WTC11 (cell line): ENCODE results near the gene CEP152. TPM values are rescaled to one million over a fixed set of nuclear protein-coding genes. Genes with fewer than 3 reads are reported as not detected.

Source experiments
- ATAC-seq: fragments of 200-7000 bp; cut with Tn5 transposase; 2 replicates; pipeline ENCODE4 v1.10.0; 2021; ENCODE audit warnings: mild to moderate bottlenecking, moderate library complexity
- CTCF ChIA-PET: fragments of 300-600 bp; sonication (Branson Sonifier 250); formaldehyde crosslinking; loops from one replicate; lab custom pipeline; 2021; ENCODE audit warnings: antibody characterized with exemption; lab: Charles Lee
- POLR2A ChIA-PET: fragments of 350-600 bp; sonication (Branson Sonifier 250); formaldehyde crosslinking; loops from one replicate; lab custom pipeline; 2021; ENCODE audit warnings: antibody characterized with exemption; lab: Charles Lee
- DNase-seq: peaks from one replicate; pipeline ENCODE4 v3.0.0; 2021; ENCODE audit warnings: low spot score
- H3K27ac Mint-ChIP-seq: 2 replicates; pipeline ENCODE4 v1.8.0; 2021; ENCODE audit warnings: mixed read lengths
- H3K27me3 Mint-ChIP-seq: 2 replicates; pipeline ENCODE4 v1.8.0; 2021; ENCODE audit warnings: low read depth, mild to moderate bottlenecking, moderate library complexity, mixed read lengths
- H3K36me3 Mint-ChIP-seq: 2 replicates; pipeline ENCODE4 v1.8.0; 2021; ENCODE audit warnings: mixed read lengths
- H3K4me1 Mint-ChIP-seq: 2 replicates; pipeline ENCODE4 v1.8.0; 2022; ENCODE audit warnings: mixed read lengths
- H3K4me3 Mint-ChIP-seq: 2 replicates; pipeline ENCODE4 v1.8.0; 2021; ENCODE audit warnings: mild to moderate bottlenecking, moderate library complexity, mixed read lengths
- H3K9me3 Mint-ChIP-seq: 2 replicates; pipeline ENCODE4 v1.8.0; 2021; ENCODE audit warnings: mixed read lengths
- CBFB ChIP-seq: sonication (generic); formaldehyde crosslinking; IDR thresholded peaks from 2 replicates; pipeline ENCODE4 v1.8.1; 2022; ENCODE audit warnings: mild to moderate bottlenecking, low read depth, missing genetic modification reagents
- CREB1 ChIP-seq: sonication (generic); formaldehyde crosslinking; IDR thresholded peaks from 2 replicates; pipeline ENCODE4 v1.8.0; 2023; ENCODE audit warnings: mild to moderate bottlenecking, missing genetic modification reagents
- CREM ChIP-seq: sonication (generic); formaldehyde crosslinking; IDR thresholded peaks from 2 replicates; pipeline ENCODE4 v1.8.1; 2022; ENCODE audit warnings: mild to moderate bottlenecking, missing genetic modification reagents, moderate library complexity
- MXD4 ChIP-seq: fragments of 250-450 bp; sonication (Bioruptor Pico); IDR thresholded peaks from 2 replicates; pipeline ENCODE4 v1.8.0; 2021; ENCODE audit warnings: mild to moderate bottlenecking, moderate library complexity, borderline replicate concordance
- OVOL2 ChIP-seq: fragments of 250-450 bp; sonication (Bioruptor Pico); IDR thresholded peaks from 2 replicates; pipeline ENCODE4 v1.9.0; 2021; ENCODE audit warnings: mild to moderate bottlenecking, borderline replicate concordance
- RELA ChIP-seq: sonication (generic); formaldehyde crosslinking; IDR thresholded peaks from 2 replicates; pipeline ENCODE4 v1.8.1; 2022; ENCODE audit warnings: missing genetic modification reagents, mild to moderate bottlenecking, borderline replicate concordance
- TEAD1 ChIP-seq: sonication (generic); formaldehyde crosslinking; IDR thresholded peaks from 2 replicates; pipeline ENCODE4 v1.8.0; 2022; ENCODE audit warnings: mild to moderate bottlenecking, missing genetic modification reagents
- ZNF121 ChIP-seq: sonication (generic); formaldehyde crosslinking; IDR thresholded peaks from 2 replicates; pipeline ENCODE4 v1.8.0; 2023; ENCODE audit warnings: missing genetic modification reagents
- ZNF232 ChIP-seq: sonication (generic); formaldehyde crosslinking; IDR thresholded peaks from 2 replicates; pipeline ENCODE4 v1.8.0; 2022; ENCODE audit warnings: mild to moderate bottlenecking, missing genetic modification reagents
- ZNF263 ChIP-seq: sonication (generic); formaldehyde crosslinking; IDR thresholded peaks from 2 replicates; pipeline ENCODE4 v1.8.1; 2022; ENCODE audit warnings: low read depth, mild to moderate bottlenecking, moderate library complexity, missing genetic modification reagents
- ZNF396 ChIP-seq: fragments of 250-450 bp; sonication (Bioruptor Pico); IDR thresholded peaks from 2 replicates; pipeline ENCODE4 v1.8.0; 2021; ENCODE audit warnings: mild to moderate bottlenecking, moderate library complexity, borderline replicate concordance
- ZNF416 ChIP-seq: fragments of 250-450 bp; sonication (Bioruptor Pico); IDR thresholded peaks from 2 replicates; pipeline ENCODE4 v1.9.0; 2021; ENCODE audit warnings: mild to moderate bottlenecking, inconsistent platforms
- ZNF671 ChIP-seq: fragments of 250-450 bp; sonication (Bioruptor Pico); IDR thresholded peaks from 2 replicates; pipeline ENCODE4 v1.8.0; 2021; ENCODE audit warnings: mild to moderate bottlenecking
- total RNA-seq: library from RNA; stranded (reverse); gene quantifications from 3 replicates; pipeline ENCODE4 v1.2.3, GENCODE V29; 2021
- TF ChIP-seq, protein P1 (sequence below): sonication (generic); formaldehyde crosslinking; IDR thresholded peaks from 2 replicates; pipeline ENCODE4 v1.8.1; 2023; ENCODE audit warnings: mild to moderate bottlenecking, missing genetic modification reagents
- TF ChIP-seq, protein P2 (sequence below): sonication (generic); formaldehyde crosslinking; IDR thresholded peaks from 2 replicates; pipeline ENCODE4 v1.8.1; 2023; ENCODE audit warnings: mild to moderate bottlenecking, missing genetic modification reagents
- TF ChIP-seq, protein P3 (sequence below): sonication (generic); formaldehyde crosslinking; IDR thresholded peaks from 2 replicates; pipeline ENCODE4 v1.8.0; 2022; ENCODE audit warnings: mild to moderate bottlenecking, missing genetic modification reagents
- TF ChIP-seq, protein P4 (sequence below): fragments of 250-450 bp; sonication (Bioruptor Pico); IDR thresholded peaks from 2 replicates; pipeline ENCODE4 v1.9.0; 2021; ENCODE audit warnings: moderate library complexity, mild to moderate bottlenecking, inconsistent platforms, borderline replicate concordance
- TF ChIP-seq, protein P5 (sequence below): sonication (generic); formaldehyde crosslinking; IDR thresholded peaks from 2 replicates; pipeline ENCODE4 v1.8.0; 2023; ENCODE audit warnings: missing genetic modification reagents, mild to moderate bottlenecking, borderline replicate concordance

Gene CEP152
- total RNA-seq, 1 experiment from 2014 or later = 16.7 TPM

DNA sequence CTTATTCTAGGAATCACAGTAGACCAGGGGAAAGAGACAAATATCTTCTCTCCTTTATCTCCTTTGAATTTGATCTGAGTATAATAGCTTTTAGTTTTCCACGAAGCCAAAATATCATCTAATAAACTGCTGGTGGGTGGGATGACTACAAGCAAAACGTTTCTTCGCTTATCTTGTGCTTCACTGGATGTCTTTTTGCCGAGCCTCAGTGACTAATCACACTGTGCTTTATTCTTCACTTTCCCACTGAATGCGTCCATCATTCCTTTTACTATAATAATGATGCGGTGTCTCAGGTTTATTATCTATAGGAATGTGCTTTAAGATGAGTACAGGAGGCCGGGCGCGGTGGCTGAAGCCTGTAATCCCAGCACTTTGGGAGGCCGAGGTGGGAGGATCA, 32.5 kb downstream of the CEP152 start:
- CTCF ChIA-PET = interaction anchor here (0.6 kb wide), 1 partner anchor 403 kb away, joined by 3 read pairs; no protein-coding TSS in a partner anchor
- peaks cover 6% of the 10 kb centered on the region; the same call in 1 of the 2 replicates for H3K4me1 Mint-ChIP-seq
- no peak for DNase-seq
- POLR2A ChIA-PET = no interaction called here
- no peak for ATAC-seq
- H3K27me3 Mint-ChIP-seq = no peaks in the 10 kb centered on the region
- peak overlapping the region; percentile 31; the same call in 1 of the 2 replicates for H3K27ac Mint-ChIP-seq
- no peaks in the 10 kb centered on the region for H3K9me3 Mint-ChIP-seq
- H3K4me3 Mint-ChIP-seq = no peak overlapping the region
- TF ChIP-seq, protein P1, sequence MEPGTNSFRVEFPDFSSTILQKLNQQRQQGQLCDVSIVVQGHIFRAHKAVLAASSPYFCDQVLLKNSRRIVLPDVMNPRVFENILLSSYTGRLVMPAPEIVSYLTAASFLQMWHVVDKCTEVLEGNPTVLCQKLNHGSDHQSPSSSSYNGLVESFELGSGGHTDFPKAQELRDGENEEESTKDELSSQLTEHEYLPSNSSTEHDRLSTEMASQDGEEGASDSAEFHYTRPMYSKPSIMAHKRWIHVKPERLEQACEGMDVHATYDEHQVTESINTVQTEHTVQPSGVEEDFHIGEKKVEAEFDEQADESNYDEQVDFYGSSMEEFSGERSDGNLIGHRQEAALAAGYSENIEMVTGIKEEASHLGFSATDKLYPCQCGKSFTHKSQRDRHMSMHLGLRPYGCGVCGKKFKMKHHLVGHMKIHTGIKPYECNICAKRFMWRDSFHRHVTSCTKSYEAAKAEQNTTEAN (CRISPR knock-in tag) = no peak
- TF ChIP-seq, protein P2, sequence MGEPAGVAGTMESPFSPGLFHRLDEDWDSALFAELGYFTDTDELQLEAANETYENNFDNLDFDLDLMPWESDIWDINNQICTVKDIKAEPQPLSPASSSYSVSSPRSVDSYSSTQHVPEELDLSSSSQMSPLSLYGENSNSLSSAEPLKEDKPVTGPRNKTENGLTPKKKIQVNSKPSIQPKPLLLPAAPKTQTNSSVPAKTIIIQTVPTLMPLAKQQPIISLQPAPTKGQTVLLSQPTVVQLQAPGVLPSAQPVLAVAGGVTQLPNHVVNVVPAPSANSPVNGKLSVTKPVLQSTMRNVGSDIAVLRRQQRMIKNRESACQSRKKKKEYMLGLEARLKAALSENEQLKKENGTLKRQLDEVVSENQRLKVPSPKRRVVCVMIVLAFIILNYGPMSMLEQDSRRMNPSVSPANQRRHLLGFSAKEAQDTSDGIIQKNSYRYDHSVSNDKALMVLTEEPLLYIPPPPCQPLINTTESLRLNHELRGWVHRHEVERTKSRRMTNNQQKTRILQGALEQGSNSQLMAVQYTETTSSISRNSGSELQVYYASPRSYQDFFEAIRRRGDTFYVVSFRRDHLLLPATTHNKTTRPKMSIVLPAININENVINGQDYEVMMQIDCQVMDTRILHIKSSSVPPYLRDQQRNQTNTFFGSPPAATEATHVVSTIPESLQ = no peak
- TF ChIP-seq CREB1 (CRISPR knock-in tag) (no peak), ZNF396 (CRISPR knock-in tag) (no peak)
- TF ChIP-seq, all 79 proteins: peak for 0
- peaks cover 16% of the 10 kb centered on the region for H3K36me3 Mint-ChIP-seq

DNA sequence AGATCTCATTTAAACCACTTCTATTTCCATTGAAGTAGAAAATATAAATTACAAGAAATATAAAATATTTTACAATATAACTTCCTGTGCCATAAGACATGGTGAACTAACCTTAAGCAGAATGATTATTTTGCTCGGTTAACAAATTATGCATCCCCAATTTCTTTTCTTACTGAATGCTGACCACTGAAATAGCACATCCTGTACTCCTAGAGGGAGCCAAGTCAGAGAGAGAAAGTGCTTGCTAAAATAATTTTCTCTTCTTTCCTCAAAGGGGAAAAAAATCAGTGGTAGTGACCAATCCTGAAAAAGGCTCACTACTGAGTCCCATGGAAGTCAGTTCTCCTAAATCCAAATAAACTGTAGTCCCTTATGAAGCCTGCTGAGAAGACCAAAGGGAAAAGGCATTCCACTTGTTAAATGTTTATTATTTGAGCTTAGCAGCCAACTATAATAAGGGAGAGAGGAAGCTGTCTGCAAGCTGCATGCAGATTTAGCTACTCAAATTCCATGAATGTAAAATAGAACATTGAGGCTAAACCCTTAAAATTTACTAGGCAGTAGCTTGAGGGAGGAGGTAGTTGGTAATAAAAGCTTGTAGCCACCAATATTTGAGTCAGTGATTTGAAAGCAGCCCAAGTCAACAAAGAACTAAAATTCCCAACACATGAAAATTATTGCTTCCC, 33.1 kb downstream of the CEP152 start:
- DNase-seq = no peak
- CTCF ChIA-PET = interaction anchor here (0.6 kb wide), 1 partner anchor 403 kb away, joined by 3 read pairs; no protein-coding TSS in a partner anchor
- Mint-ChIP-seq H3K27ac (no peak overlapping the region), H3K36me3 (peaks cover 14% of the 10 kb centered on the region), H3K4me1 (peaks cover 6% of the 10 kb centered on the region; the same call in 1 of the 2 replicates), H3K27me3 (no peaks in the 10 kb centered on the region), H3K9me3 (no peaks in the 10 kb centered on the region), H3K4me3 (no peak overlapping the region)
- ATAC-seq = no peak
- POLR2A ChIA-PET = interaction anchor here (0.6 kb wide), 1 partner anchor 8 kb away, joined by 3 read pairs; no protein-coding TSS in a partner anchor
- TF ChIP-seq ZNF671 (CRISPR knock-in tag) (no peak), MXD4 (CRISPR knock-in tag) (no peak), CREM (CRISPR knock-in tag) (no peak), RELA (CRISPR knock-in tag) (no peak), ZNF232 (CRISPR knock-in tag) (no peak), ZNF121 (CRISPR knock-in tag) (no peak), ZNF263 (CRISPR knock-in tag) (no peak), CBFB (CRISPR knock-in tag) (no peak), TEAD1 (CRISPR knock-in tag) (no peak), ZNF416 (no peak), OVOL2 (CRISPR knock-in tag) (no peak)
- TF ChIP-seq, protein P2 = no peak
- TF ChIP-seq, protein P3, sequence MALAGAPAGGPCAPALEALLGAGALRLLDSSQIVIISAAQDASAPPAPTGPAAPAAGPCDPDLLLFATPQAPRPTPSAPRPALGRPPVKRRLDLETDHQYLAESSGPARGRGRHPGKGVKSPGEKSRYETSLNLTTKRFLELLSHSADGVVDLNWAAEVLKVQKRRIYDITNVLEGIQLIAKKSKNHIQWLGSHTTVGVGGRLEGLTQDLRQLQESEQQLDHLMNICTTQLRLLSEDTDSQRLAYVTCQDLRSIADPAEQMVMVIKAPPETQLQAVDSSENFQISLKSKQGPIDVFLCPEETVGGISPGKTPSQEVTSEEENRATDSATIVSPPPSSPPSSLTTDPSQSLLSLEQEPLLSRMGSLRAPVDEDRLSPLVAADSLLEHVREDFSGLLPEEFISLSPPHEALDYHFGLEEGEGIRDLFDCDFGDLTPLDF = no peak
- TF ChIP-seq, protein P4, sequence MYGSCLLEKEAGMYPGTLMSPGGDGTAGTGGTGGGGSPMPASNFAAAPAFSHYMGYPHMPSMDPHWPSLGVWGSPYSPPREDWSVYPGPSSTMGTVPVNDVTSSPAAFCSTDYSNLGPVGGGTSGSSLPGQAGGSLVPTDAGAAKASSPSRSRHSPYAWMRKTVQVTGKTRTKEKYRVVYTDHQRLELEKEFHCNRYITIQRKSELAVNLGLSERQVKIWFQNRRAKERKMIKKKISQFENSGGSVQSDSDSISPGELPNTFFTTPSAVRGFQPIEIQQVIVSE (CRISPR knock-in tag) = no peak
- TF ChIP-seq, protein P1 (CRISPR knock-in tag) = no peak
- TF ChIP-seq, protein P5, sequence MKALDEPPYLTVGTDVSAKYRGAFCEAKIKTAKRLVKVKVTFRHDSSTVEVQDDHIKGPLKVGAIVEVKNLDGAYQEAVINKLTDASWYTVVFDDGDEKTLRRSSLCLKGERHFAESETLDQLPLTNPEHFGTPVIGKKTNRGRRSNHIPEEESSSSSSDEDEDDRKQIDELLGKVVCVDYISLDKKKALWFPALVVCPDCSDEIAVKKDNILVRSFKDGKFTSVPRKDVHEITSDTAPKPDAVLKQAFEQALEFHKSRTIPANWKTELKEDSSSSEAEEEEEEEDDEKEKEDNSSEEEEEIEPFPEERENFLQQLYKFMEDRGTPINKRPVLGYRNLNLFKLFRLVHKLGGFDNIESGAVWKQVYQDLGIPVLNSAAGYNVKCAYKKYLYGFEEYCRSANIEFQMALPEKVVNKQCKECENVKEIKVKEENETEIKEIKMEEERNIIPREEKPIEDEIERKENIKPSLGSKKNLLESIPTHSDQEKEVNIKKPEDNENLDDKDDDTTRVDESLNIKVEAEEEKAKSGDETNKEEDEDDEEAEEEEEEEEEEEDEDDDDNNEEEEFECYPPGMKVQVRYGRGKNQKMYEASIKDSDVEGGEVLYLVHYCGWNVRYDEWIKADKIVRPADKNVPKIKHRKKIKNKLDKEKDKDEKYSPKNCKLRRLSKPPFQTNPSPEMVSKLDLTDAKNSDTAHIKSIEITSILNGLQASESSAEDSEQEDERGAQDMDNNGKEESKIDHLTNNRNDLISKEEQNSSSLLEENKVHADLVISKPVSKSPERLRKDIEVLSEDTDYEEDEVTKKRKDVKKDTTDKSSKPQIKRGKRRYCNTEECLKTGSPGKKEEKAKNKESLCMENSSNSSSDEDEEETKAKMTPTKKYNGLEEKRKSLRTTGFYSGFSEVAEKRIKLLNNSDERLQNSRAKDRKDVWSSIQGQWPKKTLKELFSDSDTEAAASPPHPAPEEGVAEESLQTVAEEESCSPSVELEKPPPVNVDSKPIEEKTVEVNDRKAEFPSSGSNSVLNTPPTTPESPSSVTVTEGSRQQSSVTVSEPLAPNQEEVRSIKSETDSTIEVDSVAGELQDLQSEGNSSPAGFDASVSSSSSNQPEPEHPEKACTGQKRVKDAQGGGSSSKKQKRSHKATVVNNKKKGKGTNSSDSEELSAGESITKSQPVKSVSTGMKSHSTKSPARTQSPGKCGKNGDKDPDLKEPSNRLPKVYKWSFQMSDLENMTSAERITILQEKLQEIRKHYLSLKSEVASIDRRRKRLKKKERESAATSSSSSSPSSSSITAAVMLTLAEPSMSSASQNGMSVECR (CRISPR knock-in tag) = no peak
